A549 treated with AZD2906 at 1 μM for 4 hours (cell line): ENCODE data around the gene AJAP1. TPM values are rescaled to one million over a fixed set of nuclear protein-coding genes. Genes with fewer than 3 reads are reported as not detected.

Source experiments
- total RNA-seq: library from RNA; stranded (reverse); fragments of 200-300 nt; extraction: Qiagen RNA extraction; gene quantifications from 5 replicates; pipeline ENCODE4 v1.2.3, GENCODE V29; 2022

AJAP1 gene
- not detected in 5 replicates for total RNA-seq

GRCh38 chr1:4653796-4654725 is at the start of gene AJAP1:
TSS of gene AJAP1 (plus strand) at chr1:4654609. CDS start at chr1:4655426, 817 bp downstream.

